SK-N-SH treated with all-trans-retinoic acid at 6 μM for 48 hours (cell line): Measurements from ENCODE around the gene TMED1.
"Not testable (repeated sequence)": the region's sequence is repeated elsewhere in the genome, so short reads cannot be mapped to it uniquely, and the experiment has no call there.

Source experiments
- ESRRG ChIP-seq: fragments of 250-450 bp; sonication (Bioruptor Pico); IDR thresholded peaks from 2 replicates; pipeline ENCODE4 v1.6.1; 2021; ENCODE audit warnings: mild to moderate bottlenecking
- PPARA ChIP-seq: fragments of 250-450 bp; sonication (Bioruptor Pico); IDR thresholded peaks from 2 replicates; pipeline ENCODE4 v1.5.0; 2020; ENCODE audit warnings: mild to moderate bottlenecking, borderline replicate concordance
- TCF4 ChIP-seq: fragments of 250-450 bp; sonication (Bioruptor Pico); IDR thresholded peaks from 2 replicates; pipeline ENCODE4 v1.8.0; 2021; ENCODE audit warnings: mild to moderate bottlenecking, moderate library complexity, borderline replicate concordance
- TOX ChIP-seq: fragments of 250-450 bp; sonication (Bioruptor Pico); IDR thresholded peaks from 2 replicates; pipeline ENCODE4 v1.8.0; 2021; ENCODE audit warnings: mild to moderate bottlenecking, moderate library complexity, borderline replicate concordance
- ZNF8 ChIP-seq: fragments of 450-650 bp; formaldehyde crosslinking; IDR thresholded peaks from 2 replicates; pipeline ENCODE4 v1.5.0; 2020; ENCODE audit warnings: mild to moderate bottlenecking, moderate library complexity
- TF ChIP-seq, protein P1 (sequence below): fragments of 250-450 bp; sonication (Bioruptor Pico); IDR thresholded peaks from 2 replicates; pipeline ENCODE4 v1.8.0; 2020; ENCODE audit warnings: mild to moderate bottlenecking, moderate library complexity, borderline replicate concordance

DNA sequence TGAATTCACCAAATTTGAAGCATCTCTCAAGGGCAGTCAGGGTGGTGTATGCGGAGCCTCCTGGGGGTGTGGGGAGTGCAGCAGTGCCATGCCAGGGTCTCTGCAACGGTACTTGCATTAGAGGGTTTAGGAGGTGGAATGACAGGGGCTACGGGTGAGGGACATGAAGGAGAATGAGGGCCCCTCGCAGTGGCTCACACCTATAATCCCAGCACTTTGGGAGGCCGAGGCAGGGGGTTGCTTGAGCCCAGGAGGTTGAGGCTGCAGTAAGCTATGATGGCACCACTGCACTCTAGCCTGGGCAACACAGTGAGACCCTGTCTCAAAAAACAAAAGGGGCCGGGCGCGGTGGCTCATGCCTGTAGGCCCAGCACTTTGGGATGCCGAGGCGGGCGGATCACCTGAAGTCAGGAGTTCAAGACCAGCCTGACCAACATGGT lies 33.9 kb upstream of the TMED1 start:
- not testable (repeated sequence) for TF ChIP-seq PPARA (CRISPR knock-in tag); TCF4 (CRISPR knock-in tag); TOX; ESRRG (CRISPR knock-in tag); ZNF8 (CRISPR knock-in tag)
- TF ChIP-seq, protein P1, sequence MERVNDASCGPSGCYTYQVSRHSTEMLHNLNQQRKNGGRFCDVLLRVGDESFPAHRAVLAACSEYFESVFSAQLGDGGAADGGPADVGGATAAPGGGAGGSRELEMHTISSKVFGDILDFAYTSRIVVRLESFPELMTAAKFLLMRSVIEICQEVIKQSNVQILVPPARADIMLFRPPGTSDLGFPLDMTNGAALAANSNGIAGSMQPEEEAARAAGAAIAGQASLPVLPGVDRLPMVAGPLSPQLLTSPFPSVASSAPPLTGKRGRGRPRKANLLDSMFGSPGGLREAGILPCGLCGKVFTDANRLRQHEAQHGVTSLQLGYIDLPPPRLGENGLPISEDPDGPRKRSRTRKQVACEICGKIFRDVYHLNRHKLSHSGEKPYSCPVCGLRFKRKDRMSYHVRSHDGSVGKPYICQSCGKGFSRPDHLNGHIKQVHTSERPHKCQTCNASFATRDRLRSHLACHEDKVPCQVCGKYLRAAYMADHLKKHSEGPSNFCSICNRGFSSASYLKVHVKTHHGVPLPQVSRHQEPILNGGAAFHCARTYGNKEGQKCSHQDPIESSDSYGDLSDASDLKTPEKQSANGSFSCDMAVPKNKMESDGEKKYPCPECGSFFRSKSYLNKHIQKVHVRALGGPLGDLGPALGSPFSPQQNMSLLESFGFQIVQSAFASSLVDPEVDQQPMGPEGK (CRISPR knock-in tag) = not testable (repeated sequence)
